ENCODE measurements around the gene KRT15.
"Not testable (repeated sequence)": the region's sequence is repeated elsewhere in the genome, so short reads cannot be mapped to it uniquely, and the experiment has no call there.

GRCh38 chr17:41542786-41543185, 24.1 kb upstream of the KRT15 start:
- TF ChIP-seq CTCF, POLR2A, EP300 (IDR thresholded peaks at IDR 0.05): not testable (repeated sequence)

Data from tibial nerve (tissue), 4 donors.